Hippocampal formation (tissue), 2 donors: Measurements from ENCODE around the gene TOP2A.
"Not testable (repeated sequence)": the region's sequence is repeated elsewhere in the genome, so short reads cannot be mapped to it uniquely, and the experiment has no call there.

Experiments used
- DNase-seq, 2 donors: peaks; one replicate each; lab custom pipeline; 2025; lab: John Stamatoyannopoulos, UW

Gene TOP2A

DNA sequence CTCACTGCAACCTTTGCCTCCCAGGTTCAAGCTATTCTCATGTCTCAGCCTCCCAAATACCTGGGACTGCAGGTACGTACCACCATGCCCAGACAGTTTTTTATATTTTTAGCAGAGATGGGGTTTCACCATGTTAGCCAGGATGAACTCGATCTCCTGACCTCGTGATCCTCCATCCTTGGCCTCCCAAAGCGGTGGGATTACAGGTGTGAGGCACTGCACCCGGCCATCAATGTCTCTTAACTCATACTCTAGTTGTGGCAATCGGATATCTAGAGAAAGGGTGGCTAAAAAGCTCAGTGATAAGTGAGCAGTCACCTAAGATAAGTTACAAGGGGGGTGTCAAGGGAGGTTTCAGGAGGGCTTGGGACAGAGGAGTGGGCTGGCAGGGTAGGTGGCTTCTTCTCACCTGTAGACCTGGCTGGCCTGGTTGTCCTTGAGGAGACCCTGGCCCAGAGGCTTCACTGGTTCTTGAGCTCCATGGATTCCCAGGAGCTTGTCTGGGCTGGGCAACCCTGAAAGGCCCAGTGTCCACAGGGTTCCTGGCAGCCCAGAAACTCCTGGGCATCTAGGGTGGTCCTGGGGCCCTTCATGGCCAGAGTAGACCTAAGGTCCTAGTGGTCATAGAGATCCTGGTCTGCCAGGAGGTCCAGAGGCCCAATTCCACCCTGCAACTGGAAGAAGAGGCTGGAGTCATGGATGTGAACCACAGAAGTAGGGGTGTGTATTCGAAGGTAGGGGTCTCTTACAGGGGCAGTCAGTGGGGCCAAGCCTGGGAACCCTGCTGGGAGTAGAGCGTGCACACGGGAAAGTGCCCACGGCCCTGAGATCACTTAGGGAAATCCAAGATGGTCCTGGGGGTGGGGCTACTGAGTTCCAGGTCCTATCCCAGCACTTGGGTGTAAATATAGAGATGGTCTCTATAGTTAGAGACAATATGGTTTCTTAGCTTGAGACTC, 12.9 kb upstream of the TOP2A start:
- no peak for DNase-seq

DNA sequence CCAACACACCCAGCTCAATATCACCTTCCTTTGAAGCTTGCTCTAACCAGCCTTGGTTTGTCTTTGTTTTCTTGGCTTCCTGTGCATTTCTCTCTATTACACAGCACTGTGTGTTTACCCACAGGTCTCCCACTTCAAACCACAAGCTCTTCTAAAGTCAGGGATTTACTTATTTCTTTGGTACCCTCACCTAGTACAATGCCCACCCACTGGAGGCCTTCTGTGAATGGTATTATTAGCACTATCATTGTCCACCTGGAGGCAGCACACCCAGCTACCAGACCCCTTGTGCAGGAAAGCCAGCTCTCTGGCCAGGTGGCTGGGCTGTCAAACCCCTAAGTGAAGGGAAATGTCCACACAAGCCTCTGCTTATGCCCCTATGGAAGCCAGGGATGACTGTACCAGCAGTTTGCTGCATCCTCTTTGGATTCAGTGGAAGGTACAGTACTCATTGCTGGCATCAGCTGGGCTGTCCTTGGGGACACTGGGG, 9.4 kb upstream of the TOP2A start:
- DNase-seq = no peak

DNA sequence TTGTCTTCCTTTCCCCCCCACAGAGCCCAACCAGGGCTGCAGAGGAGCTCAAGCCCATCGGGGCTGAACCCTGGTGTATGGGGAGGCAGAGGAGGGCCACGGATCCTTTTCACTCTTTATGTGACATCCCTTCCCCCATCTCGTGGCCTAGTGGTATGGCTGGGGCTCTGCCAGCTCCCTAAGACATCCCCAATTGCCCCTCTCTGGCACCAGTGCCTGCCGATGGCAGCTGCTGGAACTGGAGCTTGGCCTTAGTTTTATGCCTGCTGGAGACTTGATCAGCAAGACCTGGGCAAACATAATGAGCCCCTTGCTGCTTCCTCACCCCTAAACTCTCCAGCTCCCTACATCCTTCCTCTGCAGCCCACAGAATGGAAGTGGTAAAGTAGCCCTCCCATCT, 8.0 kb upstream of the TOP2A start:
- DNase-seq = no peak

- no peak for DNase-seq
Measured at GRCh38 chr17:40422990-40423633, 5.4 kb upstream of the TOP2A start.

GRCh38 chr17:40419559-40420331, 2.0 kb upstream of the TOP2A start:
- no peak for DNase-seq

DNA sequence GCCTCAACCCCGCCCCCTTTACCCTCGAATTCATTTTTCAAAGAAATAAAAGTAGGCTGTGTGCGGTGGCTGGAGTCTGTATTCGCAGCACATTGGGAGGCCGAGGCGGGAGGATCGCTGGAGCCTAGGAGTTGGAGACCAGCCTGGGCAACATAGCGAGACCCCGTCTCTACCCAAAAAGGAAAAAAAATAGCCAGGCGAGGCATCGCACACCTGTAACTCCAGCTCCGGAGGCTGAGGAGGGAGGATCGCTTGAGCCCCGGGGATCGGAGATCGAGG, 671 bp upstream of the TOP2A start:
- DNase-seq = no peak

DNA sequence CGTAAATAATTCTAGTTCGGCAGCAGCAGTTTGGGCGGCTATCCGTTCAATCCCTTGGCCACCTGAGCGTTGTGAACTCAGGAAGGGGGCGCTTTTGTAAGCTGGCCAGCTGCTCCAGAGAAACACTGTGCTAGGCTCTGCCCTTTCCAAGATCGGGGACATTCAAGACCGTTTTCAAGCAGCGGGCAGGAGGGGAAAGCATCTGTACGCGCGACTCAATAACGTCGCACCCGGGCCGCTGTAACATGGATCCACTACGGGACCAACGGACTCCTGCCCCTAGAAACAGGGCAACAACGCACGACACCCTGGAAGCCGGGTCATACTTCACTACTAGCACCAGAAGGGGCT, 463 bp downstream of the TOP2A start:
- no peak for DNase-seq

- no peak for DNase-seq
Measured at GRCh38 chr17:40416671-40417070, 1.0 kb downstream of the TOP2A start.

GRCh38 chr17:40415390-40415789, 2.3 kb downstream of the TOP2A start:
- DNase-seq = peak in 1 of 2 donors; percentile 6

DNA sequence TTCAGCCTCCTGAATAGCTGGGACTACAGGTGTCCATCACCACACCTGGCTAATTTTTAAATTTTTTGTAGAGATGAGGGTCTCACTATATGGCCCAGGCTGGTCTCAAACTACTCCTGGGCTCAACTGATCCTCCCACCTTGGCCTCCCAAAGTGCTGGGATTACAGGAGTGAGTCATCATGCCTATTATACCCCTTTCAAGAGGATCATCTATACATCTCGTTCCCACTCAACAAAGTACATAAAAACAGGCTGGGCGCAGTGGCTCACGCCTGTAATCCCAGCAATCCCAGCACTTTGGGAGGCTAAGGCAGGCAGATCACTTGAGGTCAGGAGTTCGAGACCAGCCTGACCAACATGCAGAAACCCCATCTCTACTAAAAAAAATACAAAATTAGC, 3.4 kb downstream of the TOP2A start:
- DNase-seq = not testable (repeated sequence)

DNA sequence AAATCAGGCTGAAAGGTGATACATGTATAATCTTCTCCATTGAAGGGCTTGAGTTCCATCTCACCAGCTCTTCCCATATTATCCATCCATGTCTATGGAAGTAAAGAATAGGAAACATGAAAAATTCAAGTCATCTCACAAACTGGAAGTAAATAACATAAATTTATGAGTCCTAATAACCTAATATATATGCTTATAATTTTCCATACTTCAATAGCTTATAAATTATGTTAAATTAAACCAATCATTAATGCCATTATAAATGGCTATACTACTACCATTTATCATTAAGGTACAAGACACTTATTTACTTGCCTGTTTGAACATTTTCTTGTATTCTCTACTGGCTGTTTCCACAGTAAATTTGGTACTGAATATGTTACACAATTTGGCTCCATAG, 4.8 kb downstream of the TOP2A start:
- no peak for DNase-seq

- no peak for DNase-seq
Measured at GRCh38 chr17:40411821-40412220, 5.9 kb downstream of the TOP2A start.

DNA sequence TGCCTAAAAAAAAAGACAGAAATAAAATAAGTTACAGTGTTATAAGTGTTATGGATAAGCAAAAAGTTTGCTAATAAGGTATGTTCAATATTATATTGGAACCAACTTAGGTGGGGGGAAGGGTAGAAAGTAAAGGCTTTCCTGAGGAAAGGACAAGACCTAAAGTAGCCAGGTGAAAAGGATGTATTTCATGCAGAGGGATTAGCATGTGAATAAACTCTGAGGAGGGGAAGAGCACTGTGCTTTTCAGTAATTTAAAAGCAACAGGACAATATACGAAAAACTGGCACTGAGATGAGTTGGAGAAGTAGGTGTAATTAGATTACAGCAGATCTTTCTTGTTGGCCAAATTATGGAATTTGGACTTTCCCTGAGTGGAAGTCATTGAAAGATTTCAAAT, 7.6 kb downstream of the TOP2A start:
- DNase-seq = no peak

- DNase-seq = not testable (repeated sequence)
Measured at GRCh38 chr17:40409540-40409939, 8.2 kb downstream of the TOP2A start.

DNA sequence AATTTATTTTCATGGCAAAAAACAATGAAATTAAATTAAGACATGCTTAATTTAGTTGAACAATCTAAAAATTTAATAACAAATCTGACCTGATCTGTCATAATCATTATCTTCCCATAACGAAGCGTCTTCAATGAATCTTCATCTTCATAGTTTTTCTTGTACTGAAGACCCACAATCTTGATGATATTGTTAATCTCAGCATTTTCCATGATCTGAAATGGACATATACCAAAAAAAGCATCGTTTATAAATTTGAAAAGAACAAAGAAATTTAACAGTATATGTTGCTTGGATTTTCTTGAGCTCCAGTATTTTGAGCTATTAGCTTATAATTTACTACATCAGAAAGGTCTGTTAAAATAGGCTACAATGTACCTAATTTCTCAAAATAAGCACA, 10.2 kb downstream of the TOP2A start:
- DNase-seq = no peak

- no peak for DNase-seq
Measured at GRCh38 chr17:40404003-40404402, 13.7 kb downstream of the TOP2A start.

DNA sequence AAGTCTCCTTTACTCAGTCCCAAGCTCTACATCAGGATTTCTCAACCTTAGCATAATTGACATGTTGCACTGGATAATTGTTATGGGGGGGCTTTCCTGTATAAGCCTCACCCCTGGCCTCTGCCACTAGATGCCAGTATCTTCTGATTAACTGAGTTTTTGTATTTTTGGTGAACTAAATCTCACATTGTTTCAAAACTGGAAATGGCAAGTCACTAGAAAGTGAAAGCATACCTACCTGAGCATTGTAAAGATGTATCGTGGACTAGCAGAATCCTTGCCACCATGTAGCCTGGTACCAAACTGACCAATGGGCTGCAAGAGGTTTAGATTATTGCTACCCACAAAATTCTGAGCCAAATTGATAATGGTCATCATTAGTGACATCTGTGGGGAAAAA, 15.0 kb downstream of the TOP2A start:
- no peak for DNase-seq

- DNase-seq = peak in 1 of 2 donors; percentile 6
Measured at GRCh38 chr17:40399185-40399584, 18.5 kb downstream of the TOP2A start.

GRCh38 chr17:40386555-40386954, 31.1 kb downstream of the TOP2A start:
- DNase-seq = not testable (repeated sequence)

GRCh38 chr17:40382251-40382650, 35.4 kb downstream of the TOP2A start:
- DNase-seq = no peak

DNA sequence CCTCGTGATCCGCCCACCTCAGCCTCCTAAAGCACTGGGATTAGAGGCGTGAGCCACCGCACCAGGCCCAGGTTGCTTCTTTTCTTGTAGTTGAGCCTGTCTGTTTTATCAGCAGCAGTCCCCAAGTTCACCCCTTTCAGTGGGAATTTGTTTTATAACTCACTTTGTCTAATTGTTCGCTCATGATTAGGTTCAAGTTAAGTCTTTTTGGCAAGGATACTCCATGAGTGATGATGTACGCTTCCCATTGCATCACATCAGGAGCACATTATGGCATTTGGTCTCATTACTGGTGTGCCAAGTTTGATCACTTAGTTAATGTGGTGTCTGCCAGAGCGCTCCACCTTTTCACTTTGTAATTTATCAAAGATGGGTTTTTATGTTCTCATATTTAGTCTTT, 38.7 kb downstream of the TOP2A start:
- no peak for DNase-seq

DNA sequence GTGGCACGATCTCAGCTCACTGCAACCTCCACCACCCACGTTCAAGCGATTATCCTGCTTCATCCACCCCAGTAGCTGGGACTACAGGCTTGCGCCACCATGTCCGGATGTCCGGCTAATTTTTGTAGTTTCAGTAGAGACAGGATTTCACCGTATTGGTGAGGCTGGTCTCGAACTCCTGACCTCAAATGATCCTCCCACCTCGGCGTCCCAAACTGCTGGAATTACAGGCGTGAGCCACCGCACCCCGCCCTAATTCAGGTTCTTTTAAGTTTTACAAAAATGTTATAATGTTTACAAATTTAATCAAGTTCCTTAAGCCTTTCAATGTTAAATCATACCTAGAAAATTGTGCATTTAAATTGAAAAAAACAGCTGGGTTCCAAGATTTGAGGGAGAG, 39.9 kb downstream of the TOP2A start:
- DNase-seq = no peak

DNA sequence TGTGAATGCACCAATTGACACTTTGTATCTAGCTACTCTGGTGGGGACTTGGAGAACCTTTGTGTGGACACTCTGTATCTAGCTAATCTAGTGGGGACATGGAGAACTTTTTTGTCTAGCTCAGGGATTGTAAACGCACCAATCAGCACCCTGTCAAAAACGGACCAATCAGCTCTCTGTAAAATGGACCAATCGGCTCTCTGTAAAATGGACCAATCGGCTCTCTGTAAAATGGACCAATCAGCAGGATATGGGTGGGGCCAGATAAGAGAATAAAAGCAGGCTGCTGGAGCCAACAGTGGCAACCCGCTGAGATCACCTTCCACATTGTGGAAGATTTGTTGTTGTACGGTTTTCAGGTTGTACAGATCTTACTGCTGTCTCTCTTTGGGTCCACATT, 41.2 kb downstream of the TOP2A start:
- not testable (repeated sequence) for DNase-seq
